ENCODE results near the gene SEZ6L.

DNA sequence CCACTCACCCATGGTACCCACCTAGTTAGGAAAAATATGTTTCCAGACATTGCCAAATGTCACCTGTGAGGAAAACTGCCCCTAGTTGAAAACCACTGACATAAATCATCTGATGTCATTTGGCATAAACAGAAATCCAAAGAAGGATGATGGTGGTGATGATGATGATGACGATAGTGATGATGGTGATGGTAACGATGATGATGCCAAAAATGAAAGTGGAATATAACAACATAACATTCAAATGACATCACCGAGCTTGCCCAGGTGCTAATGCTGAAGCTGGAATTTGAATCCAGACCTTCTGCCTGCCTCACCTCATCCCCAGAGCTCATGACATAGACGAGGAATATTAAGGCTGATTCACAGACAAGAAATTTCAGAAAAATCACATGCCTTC lies 167.5 kb downstream of the SEZ6L start:
- TF ChIP-seq, protein P1, sequence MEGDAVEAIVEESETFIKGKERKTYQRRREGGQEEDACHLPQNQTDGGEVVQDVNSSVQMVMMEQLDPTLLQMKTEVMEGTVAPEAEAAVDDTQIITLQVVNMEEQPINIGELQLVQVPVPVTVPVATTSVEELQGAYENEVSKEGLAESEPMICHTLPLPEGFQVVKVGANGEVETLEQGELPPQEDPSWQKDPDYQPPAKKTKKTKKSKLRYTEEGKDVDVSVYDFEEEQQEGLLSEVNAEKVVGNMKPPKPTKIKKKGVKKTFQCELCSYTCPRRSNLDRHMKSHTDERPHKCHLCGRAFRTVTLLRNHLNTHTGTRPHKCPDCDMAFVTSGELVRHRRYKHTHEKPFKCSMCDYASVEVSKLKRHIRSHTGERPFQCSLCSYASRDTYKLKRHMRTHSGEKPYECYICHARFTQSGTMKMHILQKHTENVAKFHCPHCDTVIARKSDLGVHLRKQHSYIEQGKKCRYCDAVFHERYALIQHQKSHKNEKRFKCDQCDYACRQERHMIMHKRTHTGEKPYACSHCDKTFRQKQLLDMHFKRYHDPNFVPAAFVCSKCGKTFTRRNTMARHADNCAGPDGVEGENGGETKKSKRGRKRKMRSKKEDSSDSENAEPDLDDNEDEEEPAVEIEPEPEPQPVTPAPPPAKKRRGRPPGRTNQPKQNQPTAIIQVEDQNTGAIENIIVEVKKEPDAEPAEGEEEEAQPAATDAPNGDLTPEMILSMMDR (IDR thresholded peaks at IDR 0.05), result no peak
- no peak for TF ChIP-seq POLR2A (IDR thresholded peaks at IDR 0.05)

Measured in lower leg skin (tissue), 3 donors.